Upper lobe of right lung (tissue), 1 donor: ENCODE measurements around the gene EVI5. TPM values are rescaled to one million over a fixed set of nuclear protein-coding genes. Genes with fewer than 3 reads are reported as not detected.

Experiments
- ATAC-seq: fragments of 200-7000 bp; cut with Tn5 transposase; one replicate; pipeline ENCODE4 v1.9.1; 2020; ENCODE audit warnings: mild to moderate bottlenecking, moderate library complexity
- DNase-seq: peaks from one replicate; pipeline ENCODE4 v3.0.0-alpha.2; 2020
- H3K27ac ChIP-seq: fragments of 200-600 bp; one replicate; pipeline ENCODE4 v1.8.0; 2022
- H3K27me3 ChIP-seq: fragments of 200-600 bp; one replicate; pipeline ENCODE4 v1.8.0; 2022; ENCODE audit warnings: mild to moderate bottlenecking
- H3K36me3 ChIP-seq: fragments of 200-600 bp; one replicate; pipeline ENCODE4 v1.8.0; 2022
- H3K4me1 ChIP-seq: fragments of 200-600 bp; one replicate; pipeline ENCODE4 v1.8.0; 2022
- H3K4me3 ChIP-seq: fragments of 200-600 bp; one replicate; pipeline ENCODE4 v1.8.0; 2022; ENCODE audit warnings: mild to moderate bottlenecking
- H3K9me3 ChIP-seq: fragments of 200-600 bp; one replicate; pipeline ENCODE4 v1.8.0; 2022
- intact Hi-C: fragments of 100-400 bp; cut with DNase I; formaldehyde crosslinking; loops from one replicate; pipeline ENCODE4 v1.11.0; 2022
- total RNA-seq: library from RNA; stranded (reverse); fragmentation: NEBNext Ultra II Directional; extraction: Animal tissue kit (Norgen Biotek cat#: 25700); gene quantifications from one replicate; pipeline ENCODE4 v1.2.1, GENCODE V29; 2021
- TF ChIP-seq, protein P1 (sequence below): fragments of 200-600 bp; IDR thresholded peaks from one replicate; pipeline ENCODE4 v1.8.0; 2022; ENCODE audit warnings: antibody characterized with exemption
- donor health status: DM: no; HTN: yes; CAD: no; lungs with severe emphysema.

The EVI5 gene
- total RNA-seq, 1 donor from 2014 or later: 43.7 TPM

DNA sequence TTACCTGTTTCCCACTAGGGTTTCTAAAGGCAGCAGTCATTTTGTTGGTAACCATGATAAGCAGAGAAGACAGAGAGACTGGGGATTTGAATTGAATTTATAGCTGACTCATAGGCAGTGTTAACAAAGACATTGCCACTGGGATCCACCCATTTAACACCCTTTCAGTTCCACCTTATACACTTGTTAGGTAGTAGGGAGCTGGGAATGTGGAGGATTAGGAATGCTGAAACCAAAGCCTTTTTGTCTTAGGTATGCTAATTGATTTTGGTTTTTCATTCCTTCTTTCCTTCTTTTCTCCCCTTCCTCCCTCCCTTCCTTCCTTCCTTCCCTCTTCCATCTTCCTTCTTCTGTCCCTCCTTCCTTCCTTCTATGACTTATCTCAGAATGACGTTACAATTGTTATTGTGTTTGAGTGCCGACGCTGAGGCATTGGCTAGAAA, 7.5 kb upstream of the EVI5 start:
- Histone ChIP-seq H3K4me1 (no peaks in the 10 kb centered on the region), H3K9me3 (no peaks in the 10 kb centered on the region), H3K27ac (no peak overlapping the region), H3K4me3 (no peak overlapping the region), H3K36me3 (no peaks in the 10 kb centered on the region), H3K27me3 (no peaks in the 10 kb centered on the region)
- TF ChIP-seq, protein P1, sequence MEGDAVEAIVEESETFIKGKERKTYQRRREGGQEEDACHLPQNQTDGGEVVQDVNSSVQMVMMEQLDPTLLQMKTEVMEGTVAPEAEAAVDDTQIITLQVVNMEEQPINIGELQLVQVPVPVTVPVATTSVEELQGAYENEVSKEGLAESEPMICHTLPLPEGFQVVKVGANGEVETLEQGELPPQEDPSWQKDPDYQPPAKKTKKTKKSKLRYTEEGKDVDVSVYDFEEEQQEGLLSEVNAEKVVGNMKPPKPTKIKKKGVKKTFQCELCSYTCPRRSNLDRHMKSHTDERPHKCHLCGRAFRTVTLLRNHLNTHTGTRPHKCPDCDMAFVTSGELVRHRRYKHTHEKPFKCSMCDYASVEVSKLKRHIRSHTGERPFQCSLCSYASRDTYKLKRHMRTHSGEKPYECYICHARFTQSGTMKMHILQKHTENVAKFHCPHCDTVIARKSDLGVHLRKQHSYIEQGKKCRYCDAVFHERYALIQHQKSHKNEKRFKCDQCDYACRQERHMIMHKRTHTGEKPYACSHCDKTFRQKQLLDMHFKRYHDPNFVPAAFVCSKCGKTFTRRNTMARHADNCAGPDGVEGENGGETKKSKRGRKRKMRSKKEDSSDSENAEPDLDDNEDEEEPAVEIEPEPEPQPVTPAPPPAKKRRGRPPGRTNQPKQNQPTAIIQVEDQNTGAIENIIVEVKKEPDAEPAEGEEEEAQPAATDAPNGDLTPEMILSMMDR: no peak
- intact Hi-C loops: no loop called here
- ATAC-seq: no peak
- no peak for DNase-seq

DNA sequence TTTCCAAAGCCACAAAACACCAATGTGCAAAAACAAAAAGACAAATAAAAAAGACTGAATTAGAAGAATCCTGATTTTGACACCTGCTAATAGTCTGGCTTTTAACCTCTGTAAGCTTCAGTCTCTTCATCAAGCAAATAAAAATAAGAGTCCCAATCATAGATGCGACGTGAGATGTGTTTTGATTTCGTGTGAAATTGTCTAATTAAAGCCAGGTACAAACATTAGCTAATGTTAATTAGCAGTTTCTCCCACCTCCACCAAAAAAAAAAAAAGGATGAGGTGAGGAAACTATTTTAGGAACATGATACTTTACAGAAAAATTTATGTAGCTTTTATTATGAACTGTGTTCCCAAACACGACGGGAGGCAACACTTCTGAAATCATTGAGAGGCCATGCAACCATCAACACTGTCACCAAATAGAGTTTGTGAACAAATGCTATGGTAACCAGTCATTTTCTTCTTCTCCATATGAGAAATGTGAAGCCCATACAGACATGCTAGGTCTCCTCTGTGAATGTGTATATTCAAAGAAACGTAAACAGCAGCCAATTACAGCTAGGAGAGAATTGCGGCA, 6.7 kb upstream of the EVI5 start:
- Histone ChIP-seq H3K9me3 (no peaks in the 10 kb centered on the region), H3K4me3 (no peak overlapping the region), H3K27me3 (no peaks in the 10 kb centered on the region), H3K4me1 (no peaks in the 10 kb centered on the region), H3K36me3 (no peaks in the 10 kb centered on the region), H3K27ac (no peak overlapping the region)
- no peak for DNase-seq
- intact Hi-C loops: no loop called here
- no peak for ATAC-seq
- TF ChIP-seq, protein P1: no peak

DNA sequence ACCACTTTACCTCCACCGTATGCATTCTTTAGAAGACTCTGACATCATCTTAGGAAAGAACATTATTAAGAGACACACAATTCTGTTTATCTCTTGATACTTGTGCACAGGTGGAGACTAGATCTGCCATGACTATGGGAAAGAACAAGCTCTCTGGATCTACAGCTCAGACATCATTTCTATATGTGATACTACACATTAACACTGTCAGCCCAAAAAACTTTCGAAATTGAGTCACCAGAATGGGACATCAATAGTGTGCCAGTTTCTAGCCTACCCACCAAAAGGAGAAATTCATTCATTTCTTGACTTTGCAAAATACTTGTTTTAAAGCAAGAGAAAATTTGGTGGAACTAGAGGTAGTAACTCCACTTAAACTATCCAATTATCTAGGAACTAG, 6.0 kb upstream of the EVI5 start:
- TF ChIP-seq, protein P1: no peak
- ATAC-seq (no peak), DNase-seq (no peak)
- Histone ChIP-seq H3K4me3 (no peak overlapping the region), H3K9me3 (no peaks in the 10 kb centered on the region), H3K4me1 (no peaks in the 10 kb centered on the region), H3K36me3 (no peaks in the 10 kb centered on the region), H3K27me3 (no peaks in the 10 kb centered on the region), H3K27ac (no peak overlapping the region)
- intact Hi-C loops: no loop called here

DNA sequence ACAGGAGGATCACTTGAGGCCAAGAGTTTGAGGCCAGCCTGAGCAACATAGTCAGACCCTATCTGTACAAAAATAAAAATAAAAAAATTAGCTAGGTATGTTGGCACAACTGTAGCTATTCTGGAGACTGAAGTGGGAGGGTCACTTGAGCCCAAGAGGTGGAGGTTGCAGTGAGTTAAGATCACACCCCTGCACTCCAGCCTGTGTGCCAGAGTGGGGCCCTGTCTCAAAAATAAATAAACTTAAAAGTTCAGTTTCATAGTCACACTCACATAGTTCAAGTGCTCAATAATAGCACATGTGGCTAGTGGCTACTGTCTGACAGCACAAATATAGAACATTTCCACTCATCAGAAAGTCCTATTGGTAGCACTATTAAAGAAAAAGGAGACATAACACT, 5.2 kb upstream of the EVI5 start:
- Histone ChIP-seq H3K27me3 (no peaks in the 10 kb centered on the region), H3K36me3 (no peaks in the 10 kb centered on the region), H3K4me3 (no peak overlapping the region), H3K4me1 (no peaks in the 10 kb centered on the region), H3K27ac (no peak overlapping the region), H3K9me3 (no peaks in the 10 kb centered on the region)
- DNase-seq (no peak), ATAC-seq (peak; percentile 28)
- intact Hi-C loops: no loop called here
- TF ChIP-seq, protein P1: no peak

DNA sequence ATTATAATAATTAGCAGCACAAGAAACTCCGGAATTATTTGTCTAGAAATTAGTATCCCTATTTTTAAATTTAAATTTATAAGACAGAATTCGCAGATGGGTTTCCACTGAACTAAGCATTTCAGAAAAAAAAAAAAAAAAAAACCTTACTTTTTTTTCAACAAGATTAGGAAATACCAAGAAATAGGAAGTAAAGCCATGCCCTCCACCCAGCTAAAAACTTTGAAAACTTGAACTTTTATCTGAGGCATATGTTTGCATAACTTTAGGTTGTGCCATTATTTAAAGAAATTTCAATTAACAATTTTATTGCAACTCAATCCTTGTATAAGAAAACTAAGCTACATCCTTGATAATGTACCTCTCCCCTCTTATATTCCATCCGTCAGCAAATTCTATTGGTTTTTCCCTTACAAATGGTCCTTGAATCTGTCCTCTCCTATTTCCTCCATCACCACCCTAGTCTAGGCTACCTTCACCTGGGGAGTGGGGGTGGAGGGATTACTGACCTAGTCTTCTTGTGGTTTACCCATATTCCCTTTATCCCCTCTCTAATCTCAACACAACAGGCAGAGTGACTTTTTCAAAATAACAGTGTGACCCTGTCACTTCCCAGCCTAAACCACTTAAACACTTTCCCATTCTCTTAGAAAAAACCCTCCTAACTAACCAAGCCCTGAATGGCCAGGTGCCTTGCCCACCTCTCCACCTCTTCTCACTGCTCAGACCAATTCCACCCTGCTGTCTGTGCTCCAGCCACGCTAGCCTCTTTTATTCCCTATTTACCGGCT, 1.4 kb upstream of the EVI5 start:
- DNase-seq: no peak
- peak overlapping the region; percentile 85 for H3K4me3 ChIP-seq
- no peaks in the 10 kb centered on the region for H3K27me3 ChIP-seq
- peaks cover 9% of the 10 kb centered on the region for H3K4me1 ChIP-seq
- no peaks in the 10 kb centered on the region for H3K36me3 ChIP-seq
- intact Hi-C loops: no loop called here
- no peak for ATAC-seq
- H3K27ac ChIP-seq: peak overlapping the region; percentile 100
- TF ChIP-seq, protein P1: no peak
- no peaks in the 10 kb centered on the region for H3K9me3 ChIP-seq
